ENCODE measurements around the gene ERN2.

DNA sequence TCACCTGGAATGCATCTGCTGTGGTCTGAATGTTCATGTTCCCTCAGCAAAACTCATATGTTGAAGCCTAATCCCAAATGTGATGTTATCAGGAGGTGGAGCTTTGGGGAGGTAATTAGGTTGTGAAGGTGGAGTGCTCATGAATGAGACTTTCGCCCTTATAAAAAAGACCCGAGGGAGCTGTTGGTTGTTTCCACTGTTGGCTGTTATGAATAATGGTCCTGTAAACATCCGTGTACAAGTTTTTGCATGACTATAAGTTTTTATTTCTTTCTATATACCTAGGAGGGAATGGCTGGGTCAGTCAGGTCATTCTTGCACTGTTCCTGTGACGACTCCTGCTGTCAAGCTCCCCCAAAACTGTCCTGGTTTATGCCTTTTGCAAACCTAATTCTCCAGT is 32.2 kb upstream of the ERN2 start:
- no peak for TF ChIP-seq CTCF (IDR thresholded peaks at IDR 0.05; ENCODE audit: low read depth, low read length)
- no peak for TF ChIP-seq EZH2phosphoT487 (IDR thresholded peaks at IDR 0.05; ENCODE audit: low read depth)
